Measurements from ENCODE around the gene GPC5.

Gene GPC5

GRCh38 chr13:91594061-91594460 lies 195.6 kb downstream of the GPC5 start:
- TF ChIP-seq CEBPB (IDR thresholded peaks at IDR 0.05) (no peak), YY1 (IDR thresholded peaks at IDR 0.05; ENCODE audit: low read depth) (no peak), RAD21 (IDR thresholded peaks at IDR 0.05; ENCODE audit: low read depth) (no peak)

GRCh38 chr13:91595677-91596076 lies 197.3 kb downstream of the GPC5 start:
- no peak for TF ChIP-seq EP300 (IDR thresholded peaks at IDR 0.05; ENCODE audit: borderline replicate concordance)
- TF ChIP-seq TEAD4 (IDR thresholded peaks at IDR 0.05) = no peak

- TF ChIP-seq FOXM1 (IDR thresholded peaks at IDR 0.05; ENCODE audit: borderline replicate concordance, low read depth) = no peak
- no peak for TF ChIP-seq CREB1 (IDR thresholded peaks at IDR 0.05; ENCODE audit: low read depth)
- no peak for TF ChIP-seq NFIC (IDR thresholded peaks at IDR 0.05)
- no peak for TF ChIP-seq TCF12 (IDR thresholded peaks at IDR 0.05; ENCODE audit: low read depth)
- no peak for TF ChIP-seq TAF1 (IDR thresholded peaks at IDR 0.05; ENCODE audit: low read depth)
- no peak for TF ChIP-seq ZBTB7A (IDR thresholded peaks at IDR 0.05; ENCODE audit: low read depth)
Observed at GRCh38 chr13:91596842-91597241, 198.4 kb downstream of the GPC5 start.

- TF ChIP-seq TAF1 (IDR thresholded peaks at IDR 0.05; ENCODE audit: low read depth) (no peak), EP300 (IDR thresholded peaks at IDR 0.05; ENCODE audit: borderline replicate concordance) (no peak), TCF12 (IDR thresholded peaks at IDR 0.05; ENCODE audit: low read depth) (no peak)
Observed at GRCh38 chr13:91598655-91599054, 200.2 kb downstream of the GPC5 start.

GRCh38 chr13:91601273-91601672 lies 202.9 kb downstream of the GPC5 start:
- TF ChIP-seq TCF12 (IDR thresholded peaks at IDR 0.05; ENCODE audit: low read depth) = no peak
- no peak for TF ChIP-seq USF1 (IDR thresholded peaks at IDR 0.05)
- TF ChIP-seq RAD21 (IDR thresholded peaks at IDR 0.05; ENCODE audit: low read depth) = no peak
- TF ChIP-seq CREB1 (IDR thresholded peaks at IDR 0.05; ENCODE audit: low read depth) = no peak
- TF ChIP-seq EGR1 (IDR thresholded peaks at IDR 0.05) = no peak
- no peak for TF ChIP-seq CEBPB (IDR thresholded peaks at IDR 0.05)

- TF ChIP-seq ZBTB7A (IDR thresholded peaks at IDR 0.05; ENCODE audit: low read depth) (no peak), TCF12 (IDR thresholded peaks at IDR 0.05; ENCODE audit: low read depth) (no peak), CREB1 (IDR thresholded peaks at IDR 0.05; ENCODE audit: low read depth) (no peak), TEAD4 (IDR thresholded peaks at IDR 0.05) (no peak), EGR1 (IDR thresholded peaks at IDR 0.05) (no peak), RAD21 (IDR thresholded peaks at IDR 0.05; ENCODE audit: low read depth) (no peak), CEBPB (IDR thresholded peaks at IDR 0.05) (no peak), REST (IDR thresholded peaks at IDR 0.05; ENCODE audit: low read depth) (no peak), USF1 (IDR thresholded peaks at IDR 0.05) (no peak), EP300 (IDR thresholded peaks at IDR 0.05; ENCODE audit: borderline replicate concordance) (no peak), TAF1 (IDR thresholded peaks at IDR 0.05; ENCODE audit: low read depth) (no peak), MAX (IDR thresholded peaks at IDR 0.05) (no peak), FOXM1 (IDR thresholded peaks at IDR 0.05; ENCODE audit: borderline replicate concordance, low read depth) (no peak)
Observed at GRCh38 chr13:91601807-91602206, 203.4 kb downstream of the GPC5 start.

GRCh38 chr13:91609353-91609752 lies 210.9 kb downstream of the GPC5 start:
- TF ChIP-seq FOXM1 (IDR thresholded peaks at IDR 0.05; ENCODE audit: borderline replicate concordance, low read depth) (no peak), ZBTB7A (IDR thresholded peaks at IDR 0.05; ENCODE audit: low read depth) (no peak), RAD21 (IDR thresholded peaks at IDR 0.05; ENCODE audit: low read depth) (no peak), MAX (IDR thresholded peaks at IDR 0.05) (no peak), USF1 (IDR thresholded peaks at IDR 0.05) (no peak)

- no peak for TF ChIP-seq CEBPB (IDR thresholded peaks at IDR 0.05)
- no peak for TF ChIP-seq REST (IDR thresholded peaks at IDR 0.05; ENCODE audit: low read depth)
- TF ChIP-seq YY1 (IDR thresholded peaks at IDR 0.05; ENCODE audit: low read depth) = no peak
- TF ChIP-seq USF1 (IDR thresholded peaks at IDR 0.05) = no peak
- no peak for TF ChIP-seq TAF1 (IDR thresholded peaks at IDR 0.05; ENCODE audit: low read depth)
- TF ChIP-seq TCF12 (IDR thresholded peaks at IDR 0.05; ENCODE audit: low read depth) = no peak
- TF ChIP-seq TEAD4 (IDR thresholded peaks at IDR 0.05) = no peak
- TF ChIP-seq EGR1 (IDR thresholded peaks at IDR 0.05) = no peak
- no peak for TF ChIP-seq CREB1 (IDR thresholded peaks at IDR 0.05; ENCODE audit: low read depth)
- TF ChIP-seq EP300 (IDR thresholded peaks at IDR 0.05; ENCODE audit: borderline replicate concordance) = no peak
- TF ChIP-seq ZBTB7A (IDR thresholded peaks at IDR 0.05; ENCODE audit: low read depth) = no peak
- TF ChIP-seq RAD21 (IDR thresholded peaks at IDR 0.05; ENCODE audit: low read depth) = no peak
- no peak for TF ChIP-seq MAX (IDR thresholded peaks at IDR 0.05)
- no peak for TF ChIP-seq NFIC (IDR thresholded peaks at IDR 0.05)
- TF ChIP-seq FOXM1 (IDR thresholded peaks at IDR 0.05; ENCODE audit: borderline replicate concordance, low read depth) = no peak
Observed at GRCh38 chr13:91618315-91618714, 219.9 kb downstream of the GPC5 start.
